NCI-H2227 (cell line): Measurements from ENCODE around the gene NT5DC1.

Experiments used
- DNase-seq: peaks from one replicate; lab custom pipeline; 2025; ENCODE audit not compliant: unreplicated experiment; lab: John Stamatoyannopoulos, UW

The NT5DC1 gene

DNA sequence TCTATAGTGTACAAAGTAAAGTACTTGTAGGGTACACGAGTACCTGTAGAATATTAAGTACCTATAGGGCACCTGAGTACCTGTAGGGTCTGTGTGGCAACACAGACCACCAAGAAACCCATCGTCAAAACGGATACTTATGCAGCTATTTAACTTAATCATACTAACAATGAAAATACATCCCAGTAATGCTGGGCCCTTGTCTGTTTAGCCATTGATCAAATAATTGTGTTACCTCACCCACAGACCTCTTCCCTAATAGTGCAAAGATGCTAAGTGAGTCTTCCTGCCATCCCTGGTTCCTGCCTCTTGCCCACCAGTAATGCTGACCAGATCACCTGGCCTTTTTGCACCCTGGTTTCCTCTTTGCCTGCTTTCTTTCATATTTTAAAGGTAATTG, 32.8 kb downstream of the NT5DC1 start:
- DNase-seq = no peak

DNA sequence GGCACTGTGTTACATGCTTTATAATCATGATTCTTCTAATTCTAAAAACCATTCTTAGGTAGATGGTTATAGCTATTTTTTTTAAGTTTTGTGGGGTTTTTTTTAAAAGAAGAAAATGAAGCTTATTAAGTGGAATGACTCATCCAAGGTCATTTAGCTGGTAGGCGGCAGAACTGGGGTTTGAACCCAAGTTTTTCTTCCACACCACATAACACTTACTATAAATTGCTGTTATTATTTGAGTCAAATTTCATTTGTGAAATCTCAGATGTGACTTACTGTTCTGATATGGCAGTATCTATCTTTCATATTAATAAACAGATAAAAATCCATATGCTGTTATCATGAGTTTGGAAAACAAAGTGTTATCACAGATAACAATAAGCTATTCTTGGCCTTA, 35.7 kb downstream of the NT5DC1 start:
- DNase-seq = no peak

DNA sequence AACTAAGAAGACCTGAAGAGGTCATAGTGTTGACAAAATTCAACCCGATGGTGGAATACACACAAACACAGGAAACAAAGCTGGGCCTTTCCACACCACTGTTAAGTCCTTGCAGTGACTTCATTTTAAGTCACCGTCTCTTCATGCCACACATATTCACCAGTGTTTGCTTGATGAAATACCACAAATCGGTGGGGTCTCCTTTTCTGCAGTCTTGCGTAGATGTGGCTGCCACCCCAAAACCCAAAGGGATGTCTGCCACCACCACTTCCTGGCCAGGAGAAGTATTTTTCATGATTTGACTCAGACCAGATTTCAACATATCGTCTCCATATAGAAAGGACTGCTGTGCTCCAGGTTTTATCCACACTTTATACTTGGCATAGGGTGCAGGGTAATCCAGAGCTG, 36.3 kb downstream of the NT5DC1 start:
- DNase-seq = no peak

GRCh38 chr6:116139917-116140316, 39.3 kb downstream of the NT5DC1 start:
- no peak for DNase-seq

DNA sequence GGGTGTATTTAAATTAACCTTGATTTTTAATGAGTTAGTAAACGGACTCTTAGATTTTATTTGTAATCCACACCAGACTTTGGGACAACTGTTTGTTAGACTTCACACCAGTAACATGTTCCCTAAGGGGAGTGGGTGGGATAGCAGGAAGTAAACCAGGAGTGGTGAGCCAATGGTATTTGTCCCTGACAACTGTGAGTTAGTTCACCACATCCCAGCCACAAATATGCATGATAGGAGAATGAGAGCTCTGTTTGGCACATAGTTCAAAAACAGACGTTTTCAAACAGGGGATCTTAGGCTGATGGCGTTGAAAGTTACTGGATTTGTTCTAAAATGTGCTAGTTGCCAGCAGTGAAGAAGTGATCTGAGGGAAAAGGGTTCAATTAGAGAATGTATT, 44.0 kb downstream of the NT5DC1 start:
- DNase-seq = no peak

GRCh38 chr6:116145803-116146675, 45.4 kb downstream of the NT5DC1 start:
- no peak for DNase-seq

DNA sequence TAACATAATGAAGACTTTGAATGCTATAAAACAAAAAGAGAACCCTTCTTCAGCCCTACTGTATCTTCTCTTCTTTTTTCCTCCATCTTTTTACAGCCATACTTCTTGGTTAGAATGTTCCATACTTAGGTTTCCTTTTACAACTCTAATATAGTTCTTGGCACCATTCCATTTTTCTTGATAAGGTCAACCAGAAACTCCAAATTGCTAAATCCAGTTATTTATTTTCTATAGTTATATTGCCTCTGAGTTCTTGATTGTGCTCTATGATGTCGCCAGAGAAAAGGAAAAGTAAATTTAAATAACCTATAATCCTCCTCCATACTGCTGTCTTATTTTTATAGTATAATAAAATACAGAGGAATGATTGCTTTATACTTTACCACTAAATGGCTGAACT, 52.0 kb downstream of the NT5DC1 start:
- DNase-seq = no peak

DNA sequence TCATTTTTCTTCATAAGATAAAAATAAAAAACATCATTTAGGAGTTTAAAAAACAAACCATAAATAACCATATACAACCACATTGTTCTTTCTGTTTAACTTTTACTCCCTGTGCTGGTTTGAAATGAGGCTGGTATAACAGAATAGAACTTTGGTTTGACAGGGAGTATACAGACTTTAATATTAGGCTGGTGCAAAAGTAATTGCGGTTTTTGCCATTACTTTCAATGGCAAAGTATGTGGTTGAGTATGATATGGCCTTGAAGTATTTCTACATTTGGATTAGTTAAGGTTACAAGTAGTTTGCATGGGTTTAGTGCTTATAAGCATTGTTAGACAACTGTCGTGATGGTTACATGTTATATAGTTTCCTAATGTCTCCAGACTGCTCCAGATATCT, 54.2 kb downstream of the NT5DC1 start:
- DNase-seq = no peak

DNA sequence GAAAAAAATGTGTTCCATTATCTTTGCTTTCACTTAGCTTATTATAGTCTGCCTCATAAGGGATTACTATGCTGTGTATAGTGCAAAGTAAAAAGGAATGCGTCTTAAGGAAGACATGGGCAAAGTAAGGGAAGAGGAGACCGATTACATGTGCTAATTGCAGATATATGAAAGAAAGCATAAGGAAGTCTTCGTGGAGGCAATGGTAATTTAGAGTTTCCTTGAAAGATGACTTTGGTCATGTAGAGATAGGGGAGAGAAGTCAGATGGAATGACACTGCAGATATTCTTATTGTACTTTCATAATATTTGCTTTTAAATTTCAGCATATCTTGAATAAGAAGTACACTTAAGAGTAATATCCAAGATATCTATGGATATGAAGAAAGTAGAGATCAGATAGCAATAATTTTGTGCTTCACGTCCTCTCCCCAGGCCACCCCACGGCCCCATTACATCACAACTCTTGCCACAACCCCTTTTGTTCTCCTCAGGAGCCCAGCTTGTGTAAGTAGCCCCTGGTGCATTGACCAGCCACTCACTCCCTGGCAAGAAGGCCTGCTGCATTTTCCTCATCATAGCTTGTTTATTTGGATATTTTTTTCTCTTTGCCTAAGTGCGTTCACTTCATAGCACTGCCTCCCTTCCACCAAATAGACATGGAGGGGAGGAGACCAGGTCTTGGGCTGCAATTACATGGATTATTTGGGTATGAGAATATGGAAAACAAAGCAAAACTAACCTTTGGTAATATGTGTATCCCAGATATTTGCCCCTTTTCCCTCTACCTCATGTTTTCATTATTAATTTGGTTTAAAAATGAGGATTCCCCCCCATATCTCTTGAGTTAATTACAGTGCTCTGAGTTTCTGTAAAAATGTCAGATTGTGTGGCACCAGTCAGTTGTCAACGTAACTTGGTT, 56.0 kb downstream of the NT5DC1 start:
- no peak for DNase-seq

- DNase-seq = no peak
Measured at GRCh38 chr6:116157391-116157790, 56.7 kb downstream of the NT5DC1 start.

DNA sequence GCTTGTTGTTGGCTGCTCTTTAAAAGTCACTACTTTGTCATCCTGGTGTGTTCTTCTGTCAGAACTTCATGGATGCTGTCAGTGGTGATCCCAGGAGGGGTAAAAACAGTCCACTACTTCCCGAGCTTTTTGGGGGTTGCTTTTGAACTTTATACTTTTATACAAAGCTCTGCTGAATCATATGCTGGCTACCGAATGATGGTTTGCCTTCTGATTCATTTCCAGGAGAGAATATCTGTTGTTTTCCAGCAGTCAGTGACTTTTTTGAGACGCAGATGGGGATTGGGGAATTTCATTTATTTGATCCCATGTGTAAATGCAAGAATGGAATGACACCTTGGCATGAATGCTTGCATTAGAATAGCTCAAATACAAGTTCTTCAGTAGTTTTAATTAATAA, 58.0 kb downstream of the NT5DC1 start:
- no peak for DNase-seq

DNA sequence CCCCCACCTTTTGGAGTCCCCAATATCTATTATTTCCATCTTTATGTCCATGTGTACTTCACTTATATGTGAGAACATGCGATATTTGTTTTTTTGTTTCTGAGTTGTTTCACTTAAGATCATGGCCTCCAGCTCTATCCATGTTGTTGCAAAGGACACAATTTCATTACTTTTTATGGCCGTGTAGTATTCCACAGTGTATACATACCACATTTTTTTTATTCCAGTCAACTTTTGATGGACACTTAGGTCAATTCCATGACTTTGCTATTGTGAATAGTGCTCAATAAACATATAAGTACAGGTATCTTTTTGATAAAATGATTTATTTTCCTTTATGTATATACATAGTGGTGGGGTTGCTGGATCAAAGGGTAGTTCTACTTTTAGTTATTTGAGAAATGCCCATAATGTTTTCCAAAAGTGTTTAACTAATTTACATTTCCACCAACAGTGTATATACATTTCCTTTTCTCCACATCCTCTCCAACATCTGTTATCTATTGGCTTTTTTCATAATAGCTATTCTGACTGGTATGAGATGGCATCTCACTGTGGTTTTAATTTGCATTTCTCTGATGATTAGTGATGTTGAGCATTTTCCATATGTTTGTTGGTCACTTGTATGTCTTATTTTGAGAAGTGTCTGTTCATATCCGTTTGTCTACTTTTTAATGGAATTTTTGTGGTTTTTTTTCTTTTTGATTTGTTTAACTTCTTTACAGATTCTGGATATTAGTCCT, 59.3 kb downstream of the NT5DC1 start:
- DNase-seq = no peak

DNA sequence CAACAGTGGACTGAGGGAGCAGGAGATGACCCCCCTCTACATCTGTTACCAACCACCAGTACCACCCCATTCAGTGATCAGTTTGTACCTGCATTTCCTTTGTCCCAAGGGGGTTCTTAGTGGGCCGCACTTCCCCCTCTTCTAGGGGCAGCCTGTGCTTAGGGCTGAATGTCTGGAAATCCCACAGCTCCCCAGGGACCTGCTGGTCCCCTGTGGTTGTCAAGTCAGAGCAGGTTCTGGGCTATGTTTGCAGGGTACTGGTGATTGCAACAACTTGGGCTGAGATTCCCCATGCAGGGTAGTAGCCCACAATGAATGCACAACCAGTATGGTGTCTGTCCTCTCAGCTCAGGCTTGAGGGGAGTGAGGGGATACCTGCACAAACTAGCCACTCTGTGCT, 64.9 kb downstream of the NT5DC1 start:
- no peak for DNase-seq

GRCh38 chr6:116166369-116166768, 65.7 kb downstream of the NT5DC1 start:
- no peak for DNase-seq

DNA sequence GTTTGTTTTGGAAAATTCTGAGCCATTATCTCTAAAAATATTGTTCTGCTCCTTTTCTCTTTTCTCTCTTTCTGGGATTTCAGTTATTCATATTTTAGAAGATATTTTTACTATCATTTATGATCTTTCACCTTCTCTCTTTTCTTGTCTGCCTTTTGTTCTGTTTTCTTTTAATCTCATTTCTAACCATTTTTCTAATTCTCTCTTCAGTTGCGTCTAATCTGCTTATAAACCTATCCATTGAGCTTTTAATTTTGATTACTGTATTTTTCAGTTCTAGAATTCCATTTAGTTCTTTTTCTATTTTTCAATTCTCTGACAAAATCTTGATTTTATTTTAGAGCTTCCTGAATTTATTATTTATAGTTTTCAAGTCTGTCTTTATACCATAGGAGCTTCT, 67.5 kb downstream of the NT5DC1 start:
- no peak for DNase-seq

DNA sequence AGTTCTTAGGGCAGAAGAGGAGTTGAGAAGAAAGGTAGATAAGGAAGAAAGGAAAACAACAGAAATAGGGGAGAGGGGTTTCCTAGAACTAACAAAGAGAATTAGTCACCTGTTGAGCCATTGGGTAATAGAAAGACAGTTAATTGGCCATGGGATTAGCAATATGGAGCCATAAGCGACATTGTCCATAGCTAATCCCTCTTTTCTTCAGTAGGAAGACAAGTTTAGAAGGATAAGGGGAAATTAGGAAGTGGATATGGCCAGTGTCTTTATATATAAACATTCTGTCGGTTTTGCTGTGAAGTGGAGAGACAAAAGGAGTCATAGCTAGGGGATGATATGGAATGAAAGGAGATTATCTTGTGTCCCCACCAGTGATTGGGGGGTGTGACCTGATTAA, 69.2 kb downstream of the NT5DC1 start:
- DNase-seq = no peak

GRCh38 chr6:116170358-116171057, 69.9 kb downstream of the NT5DC1 start:
- DNase-seq = no peak

DNA sequence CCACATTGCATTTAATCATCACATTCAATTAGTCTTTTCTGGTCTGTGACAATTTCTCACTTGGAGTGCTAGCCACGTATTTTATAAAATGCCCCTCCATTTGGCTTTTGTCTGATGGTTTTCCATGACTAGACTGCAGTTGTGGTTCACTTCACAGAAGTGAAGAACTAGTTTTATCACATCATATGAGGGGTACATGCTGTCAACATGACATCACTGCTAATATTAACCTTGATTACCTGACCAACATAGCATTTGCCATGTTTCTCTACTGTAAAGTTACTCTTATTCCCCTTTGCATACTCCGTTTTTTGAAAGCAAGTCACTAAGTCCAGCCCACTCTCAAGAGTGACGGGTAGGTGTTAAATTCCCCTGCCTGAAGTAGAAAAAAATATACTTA, 73.3 kb downstream of the NT5DC1 start:
- DNase-seq = no peak

- DNase-seq = no peak
Measured at GRCh38 chr6:116175344-116175743, 74.7 kb downstream of the NT5DC1 start.

GRCh38 chr6:116176596-116176995, 75.9 kb downstream of the NT5DC1 start:
- no peak for DNase-seq

- no peak for DNase-seq
Measured at GRCh38 chr6:116180375-116180774, 79.7 kb downstream of the NT5DC1 start.
